A673 (cell line): ENCODE measurements around the gene ANKRD50. TPM values are rescaled to one million over a fixed set of nuclear protein-coding genes. Genes with fewer than 3 reads are reported as not detected.

ENCODE experiments used
- BruUV-seq: library from RNA; stranded (reverse); fragments of 400-500 nt; replicated peaks from 2 replicates; lab custom pipeline; 2021; lab: Mats Ljungman, UMichigan
- CTCF ChIA-PET: fragments of 300-600 bp; sonication (Branson Sonifier 250); formaldehyde crosslinking; loops from one replicate; lab custom pipeline; 2022; ENCODE audit warnings: antibody characterized with exemption; lab: Charles Lee
- POLR2A ChIA-PET: fragments of 300-600 bp; sonication (Branson Sonifier 250); formaldehyde crosslinking; loops from one replicate; lab custom pipeline; 2022; ENCODE audit warnings: antibody characterized with exemption; ENCODE audit not compliant: low non-redundant PET; lab: Charles Lee
- DNase-seq: peaks from one replicate; pipeline ENCODE4 v3.0.0-alpha.2; 2015; ENCODE audit warnings: low spot score
- H3K27ac ChIP-seq: fragments of 200-600 bp; sonication (generic); 2 replicates; pipeline ENCODE4 v1.5.1; 2016; ENCODE audit warnings: mixed run types, low read depth, mild to moderate bottlenecking, mixed read lengths, antibody characterized with exemption, low read length; ENCODE audit not compliant: poor library complexity, severe bottlenecking
- H3K27me3 ChIP-seq: fragments of 200-600 bp; sonication (generic); replicated peaks from 2 replicates; pipeline ENCODE4 v1.6.1; 2017; ENCODE audit warnings: mixed run types, low read depth, mild to moderate bottlenecking, mixed read lengths, antibody characterized with exemption, low read length; ENCODE audit not compliant: insufficient read depth, poor library complexity
- H3K36me3 ChIP-seq: fragments of 200-600 bp; sonication (generic); 2 replicates; pipeline ENCODE4 v1.6.1; 2016; ENCODE audit warnings: mixed run types, mild to moderate bottlenecking, mixed read lengths, antibody characterized with exemption, low read length; ENCODE audit not compliant: insufficient read depth, poor library complexity, severe bottlenecking
- H3K4me1 ChIP-seq: fragments of 200-600 bp; sonication (generic); 2 replicates; pipeline ENCODE4 v1.6.1; 2017; ENCODE audit warnings: mixed run types, mild to moderate bottlenecking, mixed read lengths, antibody characterized with exemption, low read length; ENCODE audit not compliant: insufficient read depth, poor library complexity, severe bottlenecking
- H3K4me3 ChIP-seq: fragments of 200-600 bp; sonication (generic); 2 replicates; pipeline ENCODE4 v1.5.1; 2016; ENCODE audit warnings: low read depth, mixed run types, mild to moderate bottlenecking, mixed read lengths, low read length; ENCODE audit not compliant: poor library complexity, severe bottlenecking
- H3K9me3 ChIP-seq: fragments of 200-600 bp; sonication (generic); 2 replicates; pipeline ENCODE4 v1.6.1; 2016; ENCODE audit warnings: mixed run types, low read depth, mild to moderate bottlenecking, mixed read lengths, antibody characterized with exemption, low read length; ENCODE audit not compliant: poor library complexity, severe bottlenecking
- CTCF ChIP-seq: fragments of 300-800, 200-600 bp; sonication (generic); conservative IDR thresholded peaks from 2 replicates; pipeline ENCODE4 v1.5.1; 2017; ENCODE audit warnings: low read depth, mild to moderate bottlenecking, antibody characterized with exemption, low read length, moderate library complexity, mixed read lengths
- EZH2 ChIP-seq: fragments of 200-600 bp; sonication (generic); IDR thresholded peaks from 2 replicates; pipeline ENCODE4 v1.6.1; 2017; ENCODE audit warnings: borderline replicate concordance, low read depth, mild to moderate bottlenecking, mixed read lengths, antibody characterized with exemption, low read length; ENCODE audit not compliant: poor library complexity, severe bottlenecking
- intact Hi-C: fragments of 100-400 bp; cut with micrococcal nuclease; formaldehyde crosslinking; loops from one replicate; pipeline ENCODE4 v1.10.0; 2022; ENCODE audit not compliant: unreplicated experiment
- total RNA-seq: library from RNA; stranded (reverse); gene quantifications from 2 replicates; pipeline ENCODE4 v1.2.3, GENCODE V29; 2021

ANKRD50 gene
- total RNA-seq, 1 experiment from 2014 or later = 18.4 TPM

GRCh38 chr4:124748965-124749364, 36.4 kb upstream of the ANKRD50 start:
- ChIA-PET POLR2A (no interaction called here), CTCF (no interaction called here)
- Histone ChIP-seq H3K27ac (no peak overlapping the region), H3K27me3 (no peaks in the 10 kb centered on the region), H3K36me3 (no peaks in the 10 kb centered on the region), H3K4me3 (no peak overlapping the region), H3K9me3 (no peaks in the 10 kb centered on the region), H3K4me1 (peaks cover 3% of the 10 kb centered on the region)
- no TSS peak for BruUV-seq
- DNase-seq = no peak
- TF ChIP-seq EZH2 (no peak), CTCF (no peak)
- intact Hi-C loops = no loop called here

- H3K4me1 ChIP-seq = peaks cover 3% of the 10 kb centered on the region
- H3K27ac ChIP-seq = no peak overlapping the region
- no peaks in the 10 kb centered on the region for H3K9me3 ChIP-seq
- ChIA-PET POLR2A (no interaction called here), CTCF (no interaction called here)
- DNase-seq = no peak
- H3K27me3 ChIP-seq = no peaks in the 10 kb centered on the region
- TF ChIP-seq EZH2 (no peak), CTCF (no peak)
- no peaks in the 10 kb centered on the region for H3K36me3 ChIP-seq
- no peak overlapping the region for H3K4me3 ChIP-seq
- intact Hi-C loops = no loop called here
- BruUV-seq = no TSS peak
These were observed 33.7 kb upstream of the ANKRD50 start for GRCh38 chr4:124745985-124746801.

- DNase-seq = no peak
- intact Hi-C loops = no loop called here
- ChIA-PET CTCF (no interaction called here), POLR2A (no interaction called here)
- Histone ChIP-seq H3K9me3 (no peaks in the 10 kb centered on the region), H3K4me1 (no peaks in the 10 kb centered on the region), H3K36me3 (no peaks in the 10 kb centered on the region), H3K4me3 (no peak overlapping the region), H3K27ac (no peak overlapping the region), H3K27me3 (no peaks in the 10 kb centered on the region)
- TF ChIP-seq CTCF (no peak), EZH2 (no peak)
- no TSS peak for BruUV-seq
These were observed 31.2 kb upstream of the ANKRD50 start for GRCh38 chr4:124743711-124744110.
